Activated T-cell treated with anti-CD3 and anti-CD28 coated beads for 48 hours (primary cell): Measurements from ENCODE around the gene KRTAP10-3.

Experiments
- DNase-seq: peaks from one replicate; pipeline ENCODE4 v3.0.0-alpha.2; 2020; ENCODE audit warnings: low read depth

KRTAP10-3 gene

DNA sequence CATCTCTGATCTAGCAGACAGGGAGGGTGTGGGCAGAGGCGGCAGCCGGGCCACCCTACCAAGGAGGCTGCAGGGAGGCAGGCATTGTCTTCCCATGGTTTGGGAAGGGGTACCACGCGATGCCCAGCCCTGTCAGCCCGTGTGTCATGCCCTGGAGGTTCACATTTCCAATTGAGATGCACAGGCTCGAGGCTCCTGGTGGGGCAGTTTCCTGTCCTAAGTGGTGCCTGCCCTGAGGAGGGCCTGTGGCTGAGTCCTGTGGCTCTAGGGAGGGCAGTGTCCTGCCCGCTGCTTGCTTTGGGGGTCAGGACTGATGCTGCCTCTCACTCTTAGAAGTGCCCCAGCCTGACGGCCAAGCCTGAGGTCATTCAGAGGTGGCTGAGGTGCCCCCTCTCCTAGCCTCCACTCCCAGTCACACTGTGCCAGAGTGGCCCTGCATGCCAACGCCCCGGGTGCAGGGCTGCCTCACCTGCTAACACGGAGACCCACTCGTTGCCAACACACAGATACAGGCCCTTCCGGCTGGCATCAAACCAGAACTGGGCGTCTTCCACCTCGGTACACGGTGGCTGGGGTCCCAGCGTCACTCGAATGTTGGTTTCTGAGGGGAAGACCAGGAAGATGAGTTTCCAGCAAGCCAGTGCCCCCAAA, 30.5 kb downstream of the KRTAP10-3 start:
- no peak for DNase-seq

DNA sequence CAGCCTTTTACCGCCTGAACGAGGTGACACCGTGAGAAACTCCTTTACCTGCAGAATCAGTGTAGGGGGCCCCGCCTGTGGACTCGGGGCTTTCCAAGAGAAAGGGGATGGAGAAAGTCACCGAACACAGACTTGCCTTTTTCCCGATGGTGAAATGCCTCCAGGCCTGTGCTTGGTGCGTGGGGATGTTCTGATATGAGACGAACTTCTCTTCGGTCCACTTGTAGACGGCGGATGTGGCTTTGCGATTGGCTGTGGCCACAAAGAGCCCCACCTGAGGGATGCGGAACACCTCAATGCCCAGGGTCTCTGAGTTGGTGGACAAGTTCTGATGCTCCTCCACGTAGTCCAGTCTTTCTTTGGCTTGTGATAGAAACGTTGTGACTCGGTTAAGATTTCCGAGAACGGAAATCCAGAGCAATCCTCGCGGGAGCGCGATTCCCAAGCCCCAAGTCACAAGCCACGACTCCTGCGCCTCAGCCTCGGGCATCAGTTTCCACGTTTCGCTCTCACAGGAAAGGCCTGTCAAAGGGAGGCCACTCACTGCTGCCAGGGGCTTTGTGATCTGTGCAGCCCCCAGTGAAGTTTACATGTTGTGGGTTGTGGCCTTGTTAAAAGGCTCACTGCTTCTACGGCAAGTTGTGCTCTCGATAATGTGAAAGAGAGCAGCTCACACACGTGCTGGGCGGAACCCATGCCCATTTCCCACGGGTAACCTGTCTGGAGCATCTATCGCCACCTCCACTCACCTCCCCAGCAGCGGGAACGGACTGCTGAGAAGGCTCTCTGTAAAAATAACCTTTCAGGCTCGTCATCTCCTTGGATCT, 31.2 kb downstream of the KRTAP10-3 start:
- DNase-seq, result no peak

DNA sequence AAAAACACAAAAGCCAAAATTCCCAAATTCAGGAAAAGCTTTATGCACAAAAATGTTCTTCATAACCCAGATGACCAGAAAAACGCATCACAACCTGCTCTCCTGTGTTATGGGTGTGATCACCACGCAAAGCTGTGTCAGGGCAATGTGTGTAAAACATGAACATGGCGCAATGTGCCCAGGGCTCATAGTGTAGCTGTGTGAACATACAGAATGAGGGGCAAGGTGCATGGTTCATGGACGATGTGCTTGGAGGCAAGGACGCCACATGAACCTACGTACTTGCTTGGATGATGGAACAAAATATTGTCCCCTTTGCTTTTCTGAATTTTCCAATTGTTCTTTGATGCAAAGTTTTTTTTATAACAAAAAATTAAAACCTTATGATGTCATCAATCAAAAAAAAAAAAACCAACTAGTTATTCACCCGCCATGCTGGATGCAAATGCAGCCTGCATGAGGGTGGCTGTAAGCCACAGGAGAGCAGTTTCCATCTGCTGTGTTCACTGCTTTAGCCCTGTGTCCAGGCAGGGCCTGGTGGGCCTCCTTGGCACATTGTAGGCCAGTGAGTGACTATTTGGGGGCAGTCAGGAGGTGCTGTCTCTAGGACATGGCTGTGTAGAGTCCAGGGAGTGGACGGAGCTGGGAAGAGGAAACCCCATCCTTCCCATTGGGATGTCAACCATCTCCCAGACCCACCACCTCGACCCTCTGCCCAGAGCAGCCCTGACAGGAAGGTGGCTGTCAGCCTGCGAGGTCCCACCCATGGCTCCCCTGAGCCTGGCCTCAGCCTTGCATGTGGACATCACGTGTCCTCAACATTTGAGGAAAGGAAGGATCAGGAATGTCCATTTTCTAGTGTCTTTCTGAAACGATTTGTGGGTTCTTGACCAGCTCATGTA, 32.2 kb downstream of the KRTAP10-3 start:
- DNase-seq, result no peak

DNA sequence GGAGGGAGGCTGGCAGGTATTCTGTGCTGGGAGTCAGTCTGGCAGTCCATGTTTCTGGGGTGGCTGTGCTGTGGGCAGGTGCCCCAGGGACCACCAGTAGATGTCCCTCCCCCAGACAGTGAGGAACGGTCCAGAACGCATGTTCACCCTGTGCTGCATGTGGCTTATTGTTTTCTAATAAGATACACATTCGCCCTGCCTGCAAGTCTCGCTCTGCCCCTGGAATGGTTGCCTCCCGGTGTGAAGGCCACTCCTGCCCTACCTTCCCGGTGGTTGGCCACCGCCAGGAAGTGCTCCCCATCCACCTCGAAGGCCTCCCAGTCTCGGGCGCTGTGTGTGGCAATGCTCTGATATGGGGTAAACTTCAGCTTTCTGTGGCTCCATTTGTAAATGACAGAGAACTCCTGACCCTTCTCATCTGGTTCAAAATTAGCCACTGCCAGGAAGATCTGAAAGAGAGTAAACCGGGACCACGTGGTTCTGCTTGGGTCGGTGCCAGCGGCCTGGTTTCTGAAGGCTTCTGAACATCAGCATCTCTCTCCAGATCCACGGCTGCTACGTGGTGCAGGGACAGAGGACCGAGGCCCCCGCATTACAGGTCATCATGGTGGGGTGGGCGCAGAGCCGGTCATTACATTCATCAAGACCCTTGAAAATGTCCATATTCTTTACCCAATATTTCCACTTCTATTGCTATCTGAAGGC, 33.1 kb downstream of the KRTAP10-3 start:
- DNase-seq, result no peak

DNA sequence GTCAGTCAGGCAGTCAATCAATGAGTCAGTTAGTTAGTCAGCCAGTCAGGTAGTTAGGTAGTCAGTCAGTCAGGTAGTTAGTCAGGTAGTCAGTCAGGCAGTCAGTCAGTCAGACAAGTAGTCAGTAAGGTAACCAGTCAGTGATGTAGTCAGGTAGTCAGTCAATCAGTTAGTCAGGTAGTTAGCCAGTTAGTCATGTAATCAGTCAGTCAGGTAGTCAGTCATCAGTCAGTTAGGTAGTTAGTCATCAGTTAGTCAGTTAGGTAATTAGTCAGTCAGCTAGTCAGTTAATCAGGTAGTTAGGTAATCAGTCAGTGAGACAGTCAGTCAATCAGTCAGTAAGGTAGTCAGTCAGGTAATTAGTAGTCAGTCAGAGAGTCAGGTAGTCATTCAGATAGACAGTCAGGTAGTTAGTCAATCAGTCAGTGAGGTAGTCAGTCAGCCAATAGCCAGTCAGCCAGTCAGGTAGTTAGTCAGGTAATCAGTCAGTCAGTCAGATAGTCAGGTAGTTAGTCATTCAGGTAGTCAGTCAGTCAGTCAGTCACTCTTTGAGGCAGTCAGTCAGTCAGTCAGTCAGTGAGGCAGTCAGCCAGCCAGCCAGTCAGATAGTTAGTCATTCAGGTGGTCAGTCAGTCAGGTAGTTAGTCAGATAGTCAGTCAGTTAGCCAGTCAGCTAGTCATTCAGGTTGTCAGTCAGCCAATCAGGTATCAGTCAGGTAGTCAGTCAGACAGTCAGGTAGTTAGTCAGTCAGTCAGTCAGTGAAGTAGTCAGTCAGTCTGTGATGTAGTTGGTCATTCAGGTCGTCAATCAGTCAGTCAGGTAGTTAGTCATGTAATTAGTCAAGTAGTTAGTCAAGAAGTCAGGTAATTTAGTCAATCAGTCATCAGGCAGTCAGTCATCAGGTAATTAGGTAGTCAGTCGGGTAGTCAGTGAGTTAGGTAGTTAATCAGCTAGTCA, 33.9 kb downstream of the KRTAP10-3 start:
- DNase-seq, result no peak

DNA sequence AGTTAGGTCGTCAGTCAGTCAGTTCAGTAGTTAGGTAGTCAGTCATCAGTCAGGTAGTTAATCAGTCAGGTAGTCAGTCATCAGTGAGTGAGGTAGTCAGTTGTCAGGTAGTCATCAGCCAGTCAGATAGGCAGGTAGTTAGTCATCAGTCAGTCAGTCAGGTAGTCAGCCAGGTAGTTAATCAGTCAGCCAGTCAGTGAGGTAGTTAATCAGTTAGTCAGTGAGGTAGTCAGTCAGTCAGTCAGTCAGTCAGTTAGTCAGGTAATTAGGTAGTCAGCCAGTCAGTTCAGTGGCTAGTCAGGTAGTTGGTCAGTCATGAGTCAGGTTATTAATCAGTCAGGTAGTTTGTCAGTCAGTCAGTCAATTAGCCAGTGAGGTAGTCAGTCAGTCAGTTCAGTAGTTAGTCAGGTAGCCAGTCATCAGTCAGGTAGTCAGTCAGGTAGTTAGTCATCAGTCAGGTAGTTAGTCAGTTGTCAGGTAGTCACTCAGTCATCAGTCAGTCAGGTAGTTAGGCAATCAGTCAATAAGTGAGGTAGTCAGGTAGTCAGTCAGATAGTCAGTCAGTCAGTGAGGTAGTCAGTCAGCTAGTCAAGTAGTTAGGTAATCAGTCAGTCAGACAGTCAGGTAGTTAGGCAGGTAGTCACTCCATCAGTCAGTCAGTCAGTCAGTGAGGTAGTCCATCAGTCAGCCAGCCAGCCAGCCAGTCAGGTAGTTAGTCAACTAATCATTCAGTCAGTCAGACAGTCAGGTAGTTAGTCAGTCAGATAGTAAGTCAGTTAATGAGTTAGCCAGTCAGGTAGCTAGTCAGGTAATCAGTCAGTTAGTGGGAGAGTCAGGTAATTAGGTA, 34.8 kb downstream of the KRTAP10-3 start:
- no peak for DNase-seq

DNA sequence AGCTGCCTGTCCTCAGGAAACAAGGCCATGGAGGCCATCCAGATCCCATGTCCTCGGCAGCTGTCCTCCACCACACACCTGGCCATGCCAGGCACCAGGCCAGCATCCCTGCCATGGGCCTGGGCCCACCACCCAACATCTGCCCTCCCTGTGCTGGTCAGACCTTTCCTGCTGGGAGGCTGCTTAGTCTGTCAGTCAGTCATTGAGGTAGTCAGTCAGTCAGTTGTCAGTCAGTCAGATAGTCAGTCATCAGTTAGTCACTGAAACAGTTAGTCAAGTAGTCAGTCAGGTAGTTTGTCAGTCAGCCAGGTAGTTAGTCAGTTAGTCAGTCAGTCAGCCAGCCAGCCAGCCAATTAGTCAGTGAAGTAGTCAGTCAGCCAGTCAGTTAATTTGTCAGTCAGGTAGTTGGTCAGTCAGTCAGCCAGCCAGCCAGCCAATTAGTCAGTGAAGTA, 35.8 kb downstream of the KRTAP10-3 start:
- no peak for DNase-seq

DNA sequence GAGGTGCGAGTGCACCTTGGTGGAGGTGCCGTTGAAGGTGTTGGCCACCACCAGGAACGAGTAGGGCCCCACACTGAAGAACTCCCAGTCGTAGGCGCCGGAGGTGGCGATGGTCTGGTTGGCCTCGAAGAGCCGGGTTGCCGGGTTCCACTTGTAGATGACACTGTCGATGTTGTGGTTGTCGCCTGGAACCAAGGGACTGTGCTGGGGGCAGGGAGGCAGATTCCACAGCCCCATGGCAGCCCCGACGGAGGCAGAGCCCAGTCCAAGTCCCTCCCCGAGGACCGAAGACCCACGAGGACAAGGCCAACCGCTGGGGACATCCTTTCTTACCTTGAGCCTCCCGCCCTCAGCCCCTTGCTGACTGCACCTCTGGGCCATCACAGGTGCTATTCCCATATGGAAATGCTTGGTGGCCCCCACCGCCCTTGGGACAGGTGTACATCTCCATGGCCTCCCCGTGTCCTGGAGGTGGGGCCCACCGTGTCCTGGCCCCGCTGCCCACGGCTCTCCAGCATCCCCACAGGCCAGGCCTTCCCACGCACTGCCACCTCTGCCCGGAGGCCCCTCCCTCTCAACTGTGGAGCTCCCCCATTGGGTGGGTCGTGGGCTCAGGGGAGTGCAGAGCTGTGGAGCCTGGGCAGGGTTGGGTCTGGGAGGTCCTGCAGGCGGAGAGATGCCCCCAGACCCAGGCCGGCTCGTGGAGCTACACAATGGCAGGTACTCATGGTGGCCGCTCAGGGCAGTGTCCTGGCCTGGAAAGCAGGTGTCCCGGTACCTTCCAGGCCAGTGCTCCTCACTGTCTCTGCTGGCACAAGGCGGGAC, 36.5 kb downstream of the KRTAP10-3 start:
- DNase-seq, result no peak

DNA sequence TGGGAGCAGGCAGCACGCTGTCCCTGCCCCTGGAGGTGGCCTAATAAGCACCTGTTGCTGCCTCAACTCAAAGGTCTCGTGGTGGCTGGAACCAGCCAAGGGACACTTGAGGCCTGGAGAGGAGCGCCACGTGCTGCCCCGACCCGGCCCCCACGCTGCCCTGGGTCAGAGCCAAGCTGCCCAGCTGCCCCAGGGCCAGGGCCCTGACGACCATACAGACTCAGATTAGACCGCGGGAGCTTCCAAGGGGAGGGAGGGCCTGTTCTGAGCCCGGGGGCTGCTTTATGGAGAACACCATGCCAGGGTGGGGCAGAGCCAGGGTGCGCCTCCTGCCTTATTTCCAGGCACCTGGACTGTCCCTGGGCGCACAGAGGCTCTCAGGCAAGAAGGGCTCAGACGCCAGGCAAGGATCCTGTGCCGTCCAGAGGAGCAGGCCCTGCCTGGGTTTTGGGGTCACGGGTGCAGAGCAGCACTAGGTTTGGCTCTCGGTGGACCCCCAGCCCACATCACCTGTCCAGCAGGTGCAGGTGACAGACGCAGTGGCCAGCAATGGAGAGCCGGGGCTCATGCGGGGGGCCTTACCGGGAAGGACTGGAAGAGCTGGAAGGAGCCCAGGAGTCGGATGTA, 37.2 kb downstream of the KRTAP10-3 start:
- no peak for DNase-seq

DNA sequence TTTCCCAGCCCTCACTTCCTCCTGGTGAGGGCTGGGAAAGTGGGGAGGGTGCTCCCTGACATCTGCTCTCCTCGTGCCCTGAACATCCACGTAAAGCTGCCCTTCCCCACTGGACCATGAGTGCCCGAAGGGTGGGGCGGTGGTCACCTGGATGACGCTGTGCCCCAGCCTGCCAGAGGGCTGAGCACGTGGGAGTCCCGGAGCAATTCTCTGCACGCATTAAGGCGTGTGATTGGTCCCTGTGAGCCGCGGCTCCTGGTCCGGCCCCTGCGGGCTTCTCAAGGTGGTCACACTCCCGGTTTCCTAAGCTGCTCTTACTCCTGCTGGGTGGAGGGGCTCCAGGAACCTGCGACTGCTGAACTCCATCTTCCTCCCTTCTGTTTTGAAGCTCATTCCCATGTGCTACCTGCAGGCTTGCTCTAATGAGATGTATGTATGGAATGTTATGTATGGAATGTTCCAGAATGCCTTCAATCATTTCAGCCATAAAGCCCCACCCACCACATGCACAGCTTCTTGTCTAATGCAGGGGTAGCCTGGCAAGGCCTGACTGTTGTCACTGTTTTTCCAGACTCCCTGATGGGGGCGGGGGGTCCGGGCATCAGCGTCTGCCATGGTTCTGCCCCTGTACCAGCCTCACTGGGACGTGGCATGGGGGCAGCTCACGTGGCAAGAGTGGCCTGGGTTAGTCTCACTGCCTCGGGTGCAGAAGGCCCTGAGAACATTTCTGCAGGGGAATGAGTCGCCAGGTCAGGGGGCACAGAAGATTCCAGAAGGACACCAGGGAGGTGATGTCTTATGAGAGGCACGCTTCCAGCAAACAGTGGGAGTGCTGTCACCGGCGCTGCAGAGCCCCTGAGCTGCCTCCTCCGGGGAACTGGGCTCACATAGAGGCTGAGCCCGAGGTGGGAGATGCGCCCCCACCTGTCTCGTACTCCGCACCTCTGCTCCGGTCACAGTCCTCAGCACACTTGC, 38.0 kb downstream of the KRTAP10-3 start:
- no peak for DNase-seq

DNA sequence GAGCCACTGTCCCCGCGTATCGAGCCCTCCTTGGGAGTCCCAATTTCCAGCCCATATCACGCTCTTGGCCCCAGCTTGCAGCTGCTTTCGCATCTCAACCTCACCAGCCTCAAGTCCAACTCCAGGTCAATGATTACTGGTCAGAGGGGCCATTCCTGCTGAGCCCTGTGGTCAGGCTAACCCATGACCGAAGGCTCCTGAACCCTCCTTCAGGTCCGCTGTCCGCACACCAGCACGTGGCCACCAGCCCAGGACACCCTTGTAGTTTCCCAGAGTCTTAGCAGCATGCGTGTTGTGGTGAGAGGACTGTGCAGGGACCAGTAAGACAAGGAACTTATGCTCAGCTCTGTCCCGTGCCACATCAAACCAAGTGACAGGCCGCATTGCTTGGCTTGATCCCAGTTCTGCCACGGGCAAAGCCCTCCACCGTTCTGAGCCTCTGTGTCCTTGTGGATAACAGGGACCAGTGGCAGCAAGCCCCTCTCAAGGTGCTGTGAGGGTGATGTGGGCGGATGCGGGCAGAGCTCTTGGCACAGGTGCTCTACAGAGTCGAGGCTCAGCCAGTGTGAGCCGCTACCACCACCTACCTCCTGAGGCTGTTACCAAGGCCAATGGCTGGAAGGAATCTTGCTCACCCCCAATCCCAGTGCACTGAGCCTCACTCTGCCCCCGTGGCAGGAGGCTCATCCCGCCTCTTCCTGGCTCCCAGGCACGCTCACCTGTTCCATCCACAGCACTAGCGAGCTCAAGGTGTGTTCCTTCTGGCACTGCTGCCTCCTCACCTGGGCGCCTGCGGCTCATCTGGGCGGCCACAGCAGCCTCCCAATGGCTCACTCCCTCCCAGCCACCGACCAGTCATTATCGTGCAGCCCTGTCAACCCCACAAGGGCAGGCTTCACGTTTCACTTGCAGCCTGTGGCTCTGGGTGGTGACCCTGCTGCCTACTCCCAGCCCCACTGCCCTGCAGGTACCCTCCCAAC, 39.0 kb downstream of the KRTAP10-3 start:
- no peak for DNase-seq

DNA sequence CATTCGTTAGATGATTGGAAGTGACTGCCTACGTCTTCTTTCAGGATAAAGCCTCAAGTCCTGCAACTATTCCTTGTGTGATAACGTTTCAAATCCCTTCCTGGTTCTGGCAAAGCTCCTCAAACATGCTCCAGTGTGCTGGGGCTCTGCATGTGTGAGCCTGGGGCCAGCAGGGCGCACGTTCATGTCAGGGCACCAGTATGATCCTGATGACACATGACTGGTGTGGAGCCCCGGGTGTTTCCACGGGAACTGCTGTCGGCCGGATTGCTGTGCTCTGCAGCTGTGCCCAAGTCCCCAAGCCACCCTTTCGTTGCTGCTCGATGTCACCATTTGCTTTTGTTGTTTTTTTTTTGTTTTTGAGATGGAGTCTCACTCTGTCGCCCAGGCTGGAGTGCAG, 39.9 kb downstream of the KRTAP10-3 start:
- no peak for DNase-seq

DNA sequence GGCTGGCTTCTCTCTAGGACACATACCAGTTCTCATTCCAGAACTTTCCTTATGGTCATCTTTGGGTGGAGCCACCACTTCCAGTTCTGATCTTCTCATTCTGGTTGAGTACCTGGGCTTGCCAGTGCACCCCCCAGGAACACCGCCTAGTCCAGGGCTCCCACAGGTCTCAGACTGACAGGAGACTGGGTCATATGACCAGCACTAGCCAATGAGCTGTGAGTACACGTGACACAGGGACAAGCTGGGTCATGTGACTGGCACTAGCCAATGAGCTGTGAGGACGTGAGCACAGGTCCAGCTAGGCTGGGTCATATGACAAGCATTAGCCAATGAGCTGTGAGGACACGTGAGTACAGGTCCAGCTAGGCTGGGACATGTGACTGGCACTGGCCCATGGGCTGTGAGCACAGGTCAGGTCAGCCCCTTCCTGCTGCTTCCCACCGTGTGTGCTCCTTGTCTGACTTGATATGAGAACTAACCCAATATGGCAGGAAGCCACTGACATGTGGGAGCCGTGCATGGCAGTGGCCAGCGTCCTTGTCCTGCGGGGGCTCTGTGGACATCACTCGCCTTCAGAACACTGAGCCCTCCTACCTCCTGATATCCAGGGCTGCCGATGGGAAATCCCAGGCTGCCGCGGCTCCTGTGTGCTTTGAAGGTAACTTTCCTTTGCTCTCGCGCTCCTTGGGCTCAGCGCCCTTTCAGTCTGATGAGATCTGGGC, 41.3 kb downstream of the KRTAP10-3 start:
- peak; percentile 29 for DNase-seq

DNA sequence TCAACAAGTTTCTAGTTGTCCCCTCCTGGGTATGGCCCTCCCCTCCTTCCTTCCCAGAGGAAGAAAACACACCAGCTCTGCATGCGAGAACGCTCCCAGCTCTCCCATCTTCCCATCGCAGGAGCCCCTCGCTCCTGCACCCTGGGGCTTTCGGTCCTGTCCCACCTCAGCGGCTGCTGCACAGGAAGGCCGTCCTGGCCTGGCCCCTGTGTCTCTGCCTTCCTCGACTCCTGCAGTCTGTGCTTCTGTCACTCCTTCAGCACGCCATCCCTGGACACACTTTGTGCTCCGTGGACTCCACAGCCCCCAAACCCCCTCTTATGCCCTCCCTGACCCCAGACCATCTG, 41.8 kb downstream of the KRTAP10-3 start:
- DNase-seq, result no peak

DNA sequence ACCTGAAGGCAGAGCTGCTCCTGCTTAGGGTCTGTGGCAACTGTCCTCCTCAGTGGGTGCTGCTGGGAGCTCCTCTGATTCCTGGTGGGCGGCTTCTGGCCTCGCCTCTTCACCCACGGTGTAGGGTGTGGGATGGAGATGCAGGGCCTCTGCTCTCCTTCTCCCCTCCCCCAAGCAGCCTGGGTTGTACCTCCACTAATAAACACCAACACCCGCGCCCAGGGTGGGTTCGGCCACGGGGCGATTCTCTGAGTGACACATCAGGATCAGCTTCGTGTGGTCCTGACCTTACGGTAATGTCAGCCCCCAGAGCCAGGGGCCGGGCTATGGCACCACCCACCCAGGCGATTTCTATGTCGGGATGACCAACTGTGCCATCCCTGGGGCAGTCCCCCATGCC, 42.3 kb downstream of the KRTAP10-3 start:
- no peak for DNase-seq
